CD1c-positive myeloid dendritic cell (primary cell): Measurements from ENCODE around the gene THAP8.
"Not testable (repeated sequence)": the region's sequence is repeated elsewhere in the genome, so short reads cannot be mapped to it uniquely, and the experiment has no call there.

ENCODE experiments used
- DNase-seq: peaks from one replicate; pipeline ENCODE4 v3.0.0-alpha.2; 2016; ENCODE audit errors: extremely low spot score

Gene THAP8

GRCh38 chr19:36068810-36069499, 14.9 kb upstream of the THAP8 start:
- not testable (repeated sequence) for DNase-seq

- no peak for DNase-seq
Measured at GRCh38 chr19:36067681-36068080, 13.6 kb upstream of the THAP8 start.

- DNase-seq, result peak; percentile 47
Measured at GRCh38 chr19:36064826-36065225, 10.7 kb upstream of the THAP8 start.

- DNase-seq, result no peak
Measured at GRCh38 chr19:36061367-36061766, 7.3 kb upstream of the THAP8 start.

GRCh38 chr19:36060430-36060829, 6.3 kb upstream of the THAP8 start:
- DNase-seq, result peak; percentile 34

GRCh38 chr19:36059180-36059910, 5.3 kb upstream of the THAP8 start:
- no peak for DNase-seq

GRCh38 chr19:36058481-36059179, 4.5 kb upstream of the THAP8 start:
- DNase-seq, result no peak

GRCh38 chr19:36054733-36055686, 925 bp upstream of the THAP8 start, which contains the start of gene WDR62:
Gene WDR62 (plus strand): TSS chr19:36054897. CDS start chr19:36054972, 75 bp downstream.
- DNase-seq, result peak; percentile 97

GRCh38 chr19:36051637-36052036, 2.4 kb downstream of the THAP8 start:
- no peak for DNase-seq

GRCh38 chr19:36051236-36051635, 2.8 kb downstream of the THAP8 start:
- no peak for DNase-seq

GRCh38 chr19:36049080-36049698, 4.9 kb downstream of the THAP8 start:
- DNase-seq, result no peak

GRCh38 chr19:36047835-36048234, 6.2 kb downstream of the THAP8 start:
- DNase-seq, result no peak

GRCh38 chr19:36046443-36047050, 7.5 kb downstream of the THAP8 start:
- no peak for DNase-seq

- no peak for DNase-seq
Measured at GRCh38 chr19:36043952-36044351, 10.1 kb downstream of the THAP8 start.

- DNase-seq, result peak; percentile 23
Measured at GRCh38 chr19:36041831-36042230, 12.3 kb downstream of the THAP8 start.

GRCh38 chr19:36041092-36041491, 13.0 kb downstream of the THAP8 start:
- not testable (repeated sequence) for DNase-seq

- DNase-seq, result no peak
Measured at GRCh38 chr19:36040495-36040894, 13.6 kb downstream of the THAP8 start.

GRCh38 chr19:36032251-36033104, 21.6 kb downstream of the THAP8 start, which contains the start of gene CLIP3:
Gene CLIP3 (minus strand): TSS chr19:36032873. CDS start chr19:36032357, 516 bp downstream.
- DNase-seq, result no peak

- DNase-seq, result no peak
Measured at GRCh38 chr19:36031308-36031707, 22.8 kb downstream of the THAP8 start.
